ENCODE results near the gene LTBP2.

Gene LTBP2

DNA sequence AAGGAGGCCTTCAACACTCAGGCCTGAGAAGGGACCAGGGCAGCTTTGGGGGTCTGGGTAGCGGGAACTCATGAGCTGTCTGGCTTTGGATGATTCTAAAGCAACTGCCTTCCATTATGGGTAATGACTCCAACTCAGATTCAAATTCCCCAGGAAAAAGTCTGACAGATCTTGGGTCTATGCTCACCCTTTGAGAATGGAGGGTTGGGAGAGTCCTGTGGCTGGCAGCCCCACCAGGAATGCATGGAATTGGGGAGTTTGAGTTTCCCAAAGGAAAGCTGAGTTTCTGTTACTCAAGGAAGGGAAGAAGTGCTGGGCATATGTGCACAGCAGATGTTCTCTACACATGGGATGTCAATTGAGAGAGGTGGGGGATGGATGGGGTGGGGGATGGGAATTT is 22.4 kb upstream of the LTBP2 start:
- DNase-seq (ENCODE audit: low read depth in 1 of 2, low spot score in 1 of 2): no peak
- in situ Hi-C loops (cut with HindIII; ENCODE audit: low pct_unique_long_range_greater_than_20kb, low sequenced_read_pairs): no loop called here
- TF ChIP-seq JUND (IDR thresholded peaks at IDR 0.05; ENCODE audit: low read depth): no peak

DNA sequence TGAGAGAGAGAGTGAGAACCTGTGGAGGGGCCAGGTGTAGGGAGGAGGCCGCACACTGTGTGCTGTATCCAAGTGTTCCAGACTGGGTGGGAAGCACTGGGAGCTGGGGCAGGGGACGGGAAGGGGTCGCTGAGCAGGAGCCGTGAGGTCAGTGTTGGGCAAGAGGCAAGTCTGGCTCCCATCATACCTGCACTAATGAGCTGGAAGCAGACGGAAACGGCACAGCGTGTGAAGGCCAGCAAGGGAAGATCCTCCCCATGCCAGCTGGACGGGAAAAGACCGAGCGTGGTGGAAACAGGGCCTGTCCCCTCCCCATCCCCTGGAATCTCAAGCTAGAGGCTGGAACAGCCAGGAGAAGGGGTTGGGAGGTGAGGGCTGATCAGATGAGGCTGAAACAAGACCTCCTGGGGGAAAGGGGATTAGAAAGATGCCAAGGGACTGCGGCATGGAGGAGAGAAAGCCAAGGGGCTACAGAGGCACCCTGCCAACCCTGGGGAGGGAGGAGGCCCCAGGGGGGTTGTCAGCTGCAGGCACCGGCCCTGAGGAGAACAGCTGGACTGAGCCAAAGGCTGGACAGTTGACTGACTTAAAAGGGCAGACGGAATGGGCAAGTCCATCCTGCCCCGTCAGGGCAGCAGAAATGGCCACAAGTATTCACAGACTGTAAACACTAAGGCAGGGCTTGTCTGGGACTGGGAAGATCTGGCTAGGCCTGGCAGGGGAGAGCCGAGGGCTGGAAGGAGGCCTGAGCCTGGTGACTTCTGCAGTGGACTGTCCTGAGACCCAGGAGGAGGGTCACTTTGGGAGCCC is 19.0 kb upstream of the LTBP2 start:
- DNase-seq (ENCODE audit: low read depth in 1 of 2, low spot score in 1 of 2): no peak
- in situ Hi-C loops (cut with HindIII; ENCODE audit: low pct_unique_long_range_greater_than_20kb, low sequenced_read_pairs): no loop called here
- TF ChIP-seq JUND (IDR thresholded peaks at IDR 0.05; ENCODE audit: low read depth): no peak

DNA sequence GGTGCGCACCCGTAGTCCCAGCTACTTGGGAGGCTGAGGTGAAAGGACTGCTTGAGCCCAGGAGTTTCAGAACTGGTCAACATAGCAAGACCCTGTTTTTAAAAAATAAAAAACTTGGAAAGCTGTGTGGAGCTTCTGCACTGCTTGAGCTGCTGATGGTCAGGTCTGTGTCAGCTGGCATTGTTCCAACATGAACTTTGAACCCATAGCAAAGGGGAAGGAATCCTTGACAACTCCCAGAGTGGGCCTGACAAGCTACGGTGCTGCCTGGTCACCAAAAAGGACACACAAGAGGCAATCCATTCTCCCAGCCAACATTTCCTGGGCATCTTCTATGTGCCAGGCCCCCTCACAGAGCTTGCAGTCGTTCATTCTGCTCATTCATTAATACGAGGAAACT is 16.4 kb upstream of the LTBP2 start:
- in situ Hi-C loops (cut with HindIII; ENCODE audit: low pct_unique_long_range_greater_than_20kb, low sequenced_read_pairs): no loop called here
- TF ChIP-seq JUND (IDR thresholded peaks at IDR 0.05; ENCODE audit: low read depth): no peak

DNA sequence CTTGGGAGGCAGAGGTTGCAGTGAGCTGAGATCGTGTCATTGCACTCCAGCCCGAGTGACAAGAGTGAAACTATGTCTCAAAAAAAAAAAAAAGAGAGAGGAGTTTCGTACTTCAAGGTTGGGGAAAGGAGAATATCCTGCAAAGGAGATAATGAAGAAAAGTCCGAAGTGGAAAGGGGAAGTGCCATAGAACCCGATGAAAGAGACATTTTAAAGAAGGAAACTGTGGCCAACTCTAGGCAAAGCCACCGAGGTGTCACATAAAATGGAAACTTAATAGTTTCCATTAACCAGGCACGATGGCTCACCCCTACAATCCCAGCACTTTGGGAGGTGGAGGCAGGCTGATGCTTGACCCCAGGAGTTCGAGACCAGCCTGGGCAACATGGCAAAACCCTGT is 15.0 kb upstream of the LTBP2 start:
- TF ChIP-seq JUND (IDR thresholded peaks at IDR 0.05; ENCODE audit: low read depth): no peak
- DNase-seq (ENCODE audit: low read depth in 1 of 2, low spot score in 1 of 2): no peak
- in situ Hi-C loops (cut with HindIII; ENCODE audit: low pct_unique_long_range_greater_than_20kb, low sequenced_read_pairs): no loop called here

More for the DNA sequence above, 16.4 kb upstream of the LTBP2 start:
- no peak for DNase-seq (ENCODE audit: low read depth in 1 of 2, low spot score in 1 of 2)

DNA sequence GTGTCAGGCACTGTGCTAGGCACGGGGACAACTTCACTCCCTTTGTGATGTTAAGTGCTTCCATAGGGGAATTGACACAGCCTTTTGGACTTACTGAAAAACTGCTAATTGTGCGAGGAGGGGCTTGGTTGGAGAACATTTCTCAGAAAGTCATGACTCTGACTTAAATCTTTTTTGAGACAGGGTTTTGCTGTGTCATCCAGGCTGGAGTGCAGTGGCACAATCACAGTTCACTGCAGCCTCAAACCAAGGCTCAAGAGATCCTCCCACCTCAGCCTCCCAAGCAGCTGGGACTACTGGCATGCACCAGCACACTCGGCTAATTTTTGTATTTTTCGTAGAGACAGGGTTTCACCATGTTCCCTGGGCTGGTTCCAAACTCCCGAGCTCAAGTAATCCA is 10.2 kb upstream of the LTBP2 start:
- TF ChIP-seq JUND (IDR thresholded peaks at IDR 0.05; ENCODE audit: low read depth): no peak
- in situ Hi-C loops (cut with HindIII; ENCODE audit: low pct_unique_long_range_greater_than_20kb, low sequenced_read_pairs): no loop called here
- DNase-seq (ENCODE audit: low read depth in 1 of 2, low spot score in 1 of 2): no peak

DNA sequence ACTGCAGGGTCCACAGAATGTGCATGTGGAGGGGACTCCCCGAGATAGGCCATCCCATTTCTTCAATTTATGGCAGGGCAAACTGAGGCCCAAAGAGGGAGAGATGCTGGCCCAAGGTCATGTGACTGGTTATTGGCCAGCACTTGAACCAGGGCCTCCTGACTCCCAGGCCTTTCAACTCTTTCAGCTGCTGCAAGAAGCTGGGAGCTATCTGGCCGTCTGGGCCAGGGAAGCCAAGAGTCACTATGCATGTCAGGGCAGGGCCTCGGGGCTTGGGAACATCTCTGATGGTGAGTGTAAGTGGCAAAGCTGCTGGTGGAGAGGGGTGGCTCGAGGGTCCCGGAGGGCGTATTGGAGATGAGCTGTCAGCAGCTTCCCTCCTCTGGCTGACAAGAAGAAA is 9.5 kb upstream of the LTBP2 start:
- TF ChIP-seq JUND (IDR thresholded peaks at IDR 0.05; ENCODE audit: low read depth): no peak
- in situ Hi-C loops (cut with HindIII; ENCODE audit: low pct_unique_long_range_greater_than_20kb, low sequenced_read_pairs): no loop called here

DNA sequence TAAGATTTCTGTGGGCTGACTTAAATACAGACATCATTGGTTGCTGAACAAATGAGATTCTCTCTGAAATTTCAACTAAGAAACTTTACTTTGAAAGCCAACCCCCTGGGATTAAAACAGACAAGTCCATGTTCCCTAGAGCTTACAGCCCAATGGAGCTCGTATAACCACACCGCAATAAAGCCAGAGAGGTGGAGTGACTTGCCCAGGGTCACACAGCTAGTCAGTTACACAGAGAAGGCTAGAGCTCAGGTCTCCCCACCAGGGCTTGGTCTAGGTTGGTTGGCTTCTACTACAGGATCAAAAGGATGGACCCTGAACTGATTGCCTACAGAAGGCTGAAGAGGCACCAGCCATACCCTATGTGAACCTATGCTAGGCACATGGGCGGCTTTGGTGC is 8.9 kb upstream of the LTBP2 start:
- in situ Hi-C loops (cut with HindIII; ENCODE audit: low pct_unique_long_range_greater_than_20kb, low sequenced_read_pairs): no loop called here
- DNase-seq (ENCODE audit: low read depth in 1 of 2, low spot score in 1 of 2): no peak
- no peak for TF ChIP-seq JUND (IDR thresholded peaks at IDR 0.05; ENCODE audit: low read depth)

More for the DNA sequence above, 9.5 kb upstream of the LTBP2 start:
- no peak for DNase-seq (ENCODE audit: low read depth in 1 of 2, low spot score in 1 of 2)

DNA sequence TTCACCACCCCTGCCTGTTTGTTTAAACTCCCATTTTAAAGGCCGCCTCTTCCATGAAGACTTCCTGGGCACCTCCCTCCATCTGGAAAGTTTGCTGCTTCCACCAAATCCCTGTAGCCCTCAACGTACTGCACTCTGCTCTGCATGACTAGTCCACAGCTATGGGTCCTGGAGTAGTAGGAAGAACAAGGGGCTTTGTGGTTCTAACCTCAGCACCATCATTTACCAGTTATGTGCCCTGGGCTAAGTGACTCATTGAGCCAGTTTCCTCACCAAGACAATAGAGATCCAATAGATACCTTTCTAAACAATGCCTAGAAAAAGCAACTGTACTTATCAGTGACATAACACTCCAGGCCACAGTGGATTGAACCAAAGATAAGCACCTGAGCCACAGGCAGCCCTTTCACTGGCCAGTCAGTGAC is 8.5 kb upstream of the LTBP2 start:
- in situ Hi-C loops (cut with HindIII; ENCODE audit: low pct_unique_long_range_greater_than_20kb, low sequenced_read_pairs): no loop called here
- DNase-seq (ENCODE audit: low read depth in 1 of 2, low spot score in 1 of 2): peak in 1 of 2 experiments; percentile 51
- no peak for TF ChIP-seq JUND (IDR thresholded peaks at IDR 0.05; ENCODE audit: low read depth)

DNA sequence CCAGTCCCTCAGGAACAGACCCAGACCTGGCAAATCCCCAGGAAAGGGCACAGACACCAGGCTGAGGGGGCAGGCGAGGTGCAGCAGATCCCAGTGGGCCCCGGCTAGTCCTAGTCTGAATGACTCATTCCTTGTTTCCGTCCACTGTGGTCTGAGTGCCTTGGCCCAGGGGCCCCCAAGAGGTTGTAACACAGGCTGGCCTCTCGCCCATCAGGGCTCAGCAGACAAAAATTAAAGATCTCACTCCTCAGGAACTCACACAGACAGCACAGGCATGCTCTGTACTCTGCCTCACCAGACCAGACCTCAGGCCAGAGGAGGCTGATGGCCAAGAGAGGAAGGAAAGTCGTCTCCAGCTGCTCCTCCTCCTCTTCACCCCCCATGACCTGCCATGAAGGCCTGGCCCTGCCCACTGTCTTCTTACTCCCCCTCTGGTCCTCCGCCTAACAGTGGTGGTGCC is 7.7 kb upstream of the LTBP2 start:
- in situ Hi-C loops (cut with HindIII; ENCODE audit: low pct_unique_long_range_greater_than_20kb, low sequenced_read_pairs): no loop called here
- DNase-seq (ENCODE audit: low read depth in 1 of 2, low spot score in 1 of 2): no peak

DNA sequence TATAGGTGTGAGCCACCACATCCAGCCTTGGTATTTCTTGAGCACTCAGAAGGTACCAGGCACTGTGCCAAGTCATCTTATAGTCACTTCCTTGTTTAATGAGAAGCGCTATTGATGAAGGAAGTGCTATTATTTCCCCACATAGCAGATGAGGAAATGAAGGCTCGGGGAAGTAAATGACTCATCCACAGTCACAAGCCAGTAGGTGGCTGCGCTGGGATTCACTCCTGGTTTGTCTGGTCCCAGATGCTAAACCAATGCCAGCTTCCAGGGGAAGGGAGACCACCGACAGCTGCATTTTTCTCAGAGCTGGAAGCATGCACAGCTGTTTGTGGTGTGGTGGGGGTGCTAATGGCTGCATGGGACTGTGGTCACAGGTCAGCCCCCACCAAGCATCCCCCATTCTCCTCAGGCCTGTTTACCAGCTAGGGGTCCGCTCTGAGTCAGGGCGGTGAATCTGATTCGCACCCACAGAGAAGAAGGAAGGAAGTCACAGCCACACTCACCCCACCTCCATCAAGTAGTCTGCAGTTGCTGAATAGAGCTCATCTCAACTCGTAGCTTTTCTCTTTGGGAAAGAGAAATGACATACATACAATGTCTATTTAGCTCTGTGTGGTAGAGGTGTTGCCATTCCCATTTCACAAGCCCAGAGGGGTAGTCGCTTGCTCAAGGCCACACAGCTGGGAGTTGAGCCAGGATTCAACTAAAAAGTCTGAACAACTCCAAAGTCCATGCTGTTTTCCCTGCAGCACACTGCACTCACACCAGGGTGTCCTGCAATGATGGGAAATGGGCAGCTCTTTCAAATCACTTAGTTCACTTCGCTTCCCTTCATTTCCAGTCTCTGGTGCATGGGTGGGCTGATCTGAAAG is 6.3 kb upstream of the LTBP2 start:
- peak in 1 of 2 experiments; percentile 63 for DNase-seq (ENCODE audit: low read depth in 1 of 2, low spot score in 1 of 2)
- no peak for TF ChIP-seq JUND (IDR thresholded peaks at IDR 0.05; ENCODE audit: low read depth)
- in situ Hi-C loops (cut with HindIII; ENCODE audit: low pct_unique_long_range_greater_than_20kb, low sequenced_read_pairs): no loop called here

More for the DNA sequence above, 7.7 kb upstream of the LTBP2 start:
- no peak for TF ChIP-seq JUND (IDR thresholded peaks at IDR 0.05; ENCODE audit: low read depth)

DNA sequence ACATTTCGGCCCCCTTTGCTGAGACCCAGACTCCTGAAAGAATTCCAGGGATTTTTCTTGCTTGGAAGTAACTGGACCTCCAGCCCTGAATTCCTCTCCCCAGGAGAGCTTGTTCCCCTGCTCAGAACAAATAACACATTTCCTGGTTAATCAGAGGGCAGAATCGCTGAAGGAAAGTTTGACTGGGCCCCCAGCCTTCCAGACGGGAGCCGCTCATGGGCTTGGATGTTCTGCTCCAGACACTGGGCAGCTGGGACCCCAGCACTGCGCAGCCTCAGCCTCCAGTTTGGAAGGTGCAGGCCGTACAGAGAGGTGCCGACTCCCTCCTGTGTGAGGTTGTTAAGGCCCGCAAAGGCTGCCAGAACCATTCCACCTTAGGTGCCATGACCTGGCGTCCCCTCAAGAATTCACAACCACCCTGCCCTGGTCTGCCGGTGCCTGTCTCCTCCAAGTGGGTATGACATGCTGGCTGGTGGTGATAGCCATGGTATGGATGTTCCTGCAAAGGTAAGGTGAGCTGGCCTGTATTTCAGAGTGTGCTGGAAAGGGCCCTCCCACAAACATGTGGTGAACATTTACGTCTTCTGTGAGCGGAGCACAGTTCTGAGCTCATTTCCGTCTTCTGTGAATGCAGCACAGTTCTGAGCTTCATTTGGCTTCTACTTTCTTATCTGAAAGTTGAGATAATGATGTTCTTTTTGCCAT is 5.1 kb upstream of the LTBP2 start:
- DNase-seq (ENCODE audit: low read depth in 1 of 2, low spot score in 1 of 2): no peak
- no peak for TF ChIP-seq JUND (IDR thresholded peaks at IDR 0.05; ENCODE audit: low read depth)
- in situ Hi-C loops (cut with HindIII; ENCODE audit: low pct_unique_long_range_greater_than_20kb, low sequenced_read_pairs): no loop called here

DNA sequence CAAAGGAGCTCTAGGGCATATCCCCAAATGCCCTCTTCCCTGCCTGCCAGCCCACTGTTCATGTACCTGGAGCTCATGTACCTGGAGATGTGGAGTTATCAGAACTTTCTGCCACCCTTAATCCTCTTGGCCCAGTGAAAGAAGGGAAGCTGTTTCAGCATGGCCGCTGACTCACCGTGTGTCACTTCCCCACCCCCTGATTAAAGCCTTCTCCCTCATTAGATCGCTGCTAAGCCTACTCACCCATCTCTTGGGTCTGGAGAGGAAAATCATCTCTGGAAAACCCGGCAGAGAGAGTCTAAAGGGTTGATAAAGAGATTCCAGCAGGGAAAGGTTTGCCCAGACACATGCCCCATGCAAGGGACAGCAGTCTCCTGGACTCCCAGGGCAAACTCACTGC is 4.5 kb upstream of the LTBP2 start:
- DNase-seq (ENCODE audit: low read depth in 1 of 2, low spot score in 1 of 2): no peak
- no peak for TF ChIP-seq JUND (IDR thresholded peaks at IDR 0.05; ENCODE audit: low read depth)
- in situ Hi-C loops (cut with HindIII; ENCODE audit: low pct_unique_long_range_greater_than_20kb, low sequenced_read_pairs): no loop called here

Data from T47D (cell line).